Smooth muscle cell (in vitro differentiated cells): Measurements from ENCODE around the gene CDC6. TPM values are rescaled to one million over a fixed set of nuclear protein-coding genes. Genes with fewer than 3 reads are reported as not detected.

Experiments used
- DNase-seq: peaks from one replicate; lab custom pipeline; 2025; ENCODE audit not compliant: unreplicated experiment; lab: John Stamatoyannopoulos, UW
- H2AFZ ChIP-seq: fragments of 200-600 bp; sonication (generic); 2 replicates; pipeline ENCODE4 v1.6.0; 2016; ENCODE audit warnings: antibody characterized with exemption, low read depth, mild to moderate bottlenecking
- H3F3A ChIP-seq: fragments of 200-600 bp; sonication (generic); 2 replicates; pipeline ENCODE4 v1.6.0; 2017; ENCODE audit warnings: antibody characterized with exemption, low read depth
- H3K27ac ChIP-seq: fragments of 200-600 bp; sonication (generic); 2 replicates; pipeline ENCODE4 v1.5.1; 2016; ENCODE audit warnings: low read depth, mild to moderate bottlenecking
- H3K27me3 ChIP-seq: fragments of 200-600 bp; sonication (generic); 2 replicates; pipeline ENCODE4 v1.6.1; 2016; ENCODE audit warnings: low read depth, mild to moderate bottlenecking
- H3K36me3 ChIP-seq: fragments of 200-600 bp; sonication (generic); 2 replicates; pipeline ENCODE4 v1.5.1; 2016; ENCODE audit warnings: low read depth
- H3K4me1 ChIP-seq: fragments of 200-600 bp; sonication (generic); 2 replicates; pipeline ENCODE4 v1.5.1; 2016; ENCODE audit warnings: low read depth
- H3K4me2 ChIP-seq: fragments of 200-600 bp; sonication (generic); 2 replicates; pipeline ENCODE4 v1.6.0; 2016; ENCODE audit warnings: mild to moderate bottlenecking
- H3K4me3 ChIP-seq: fragments of 200-600 bp; sonication (generic); 2 replicates; pipeline ENCODE4 v1.5.1; 2016; ENCODE audit warnings: mild to moderate bottlenecking
- H3K79me2 ChIP-seq: fragments of 200-600 bp; sonication (generic); 2 replicates; pipeline ENCODE4 v1.6.0; 2016; ENCODE audit warnings: low read depth, mild to moderate bottlenecking
- H3K9ac ChIP-seq: fragments of 200-600 bp; sonication (generic); 2 replicates; pipeline ENCODE4 v1.6.0; 2016; ENCODE audit warnings: low read depth
- H3K9me3 ChIP-seq: fragments of 200-600 bp; sonication (generic); replicated peaks from 2 replicates; pipeline ENCODE4 v1.5.1; 2016; ENCODE audit warnings: low read depth
- H4K20me1 ChIP-seq: fragments of 200-600 bp; sonication (generic); 2 replicates; pipeline ENCODE4 v1.6.0; 2016; ENCODE audit warnings: low read depth
- CTCF ChIP-seq: fragments of 200-600 bp; sonication (generic); IDR thresholded peaks from 2 replicates; pipeline ENCODE4 v1.5.1; 2017; ENCODE audit warnings: borderline replicate concordance, mild to moderate bottlenecking, antibody characterized with exemption; ENCODE audit not compliant: insufficient read depth, poor library complexity, severe bottlenecking
- WGBS: methylation state at CpG from one replicate; pipeline ENCODE4 v1.1.7; 2016; ENCODE audit warnings: low lambda C conversion rate; 5-methylcytosine and 5-hydroxymethylcytosine counted together
- polyA plus RNA-seq: library from polyadenylated mRNA; unstranded; fragments of >200 nt; fragmentation: Nextera tagmentation; extraction: Ambion mirVana; gene quantifications from 2 replicates; pipeline ENCODE4 v1.2.1, GENCODE V29; 2016
- total RNA-seq: library from RNA; depleted of rRNA; stranded (reverse); fragments of >200 nt; gene quantifications from 2 replicates; pipeline ENCODE4 v1.2.3, GENCODE V29; 2014

Gene CDC6
- total and polyA plus RNA-seq, 2 experiments from 2014 or later, result 5.5 to 15.1 TPM

GRCh38 chr17:40290629-40291280 lies 3.1 kb downstream of the CDC6 start:
- no peak overlapping the region for H3K9ac ChIP-seq
- no peak overlapping the region for H3K4me3 ChIP-seq
- H4K20me1 ChIP-seq, result no peaks in the 10 kb centered on the region
- H3K4me2 ChIP-seq, result peak overlapping the region; percentile 5
- H3K27ac ChIP-seq, result peak overlapping the region; percentile 18
- no peaks in the 10 kb centered on the region for H3F3A ChIP-seq
- 54% methylated on average over 4 of the region's 4 CpGs for WGBS
- TF ChIP-seq CTCF, result peak; percentile 62
- no peaks in the 10 kb centered on the region for H3K27me3 ChIP-seq
- no peak overlapping the region for H2AFZ ChIP-seq
- H3K79me2 ChIP-seq, result peaks cover 7% of the 10 kb centered on the region
- DNase-seq, result no peak
- H3K9me3 ChIP-seq, result no peaks in the 10 kb centered on the region
- H3K36me3 ChIP-seq, result no peaks in the 10 kb centered on the region
- H3K4me1 ChIP-seq, result peaks cover 10% of the 10 kb centered on the region

DNA sequence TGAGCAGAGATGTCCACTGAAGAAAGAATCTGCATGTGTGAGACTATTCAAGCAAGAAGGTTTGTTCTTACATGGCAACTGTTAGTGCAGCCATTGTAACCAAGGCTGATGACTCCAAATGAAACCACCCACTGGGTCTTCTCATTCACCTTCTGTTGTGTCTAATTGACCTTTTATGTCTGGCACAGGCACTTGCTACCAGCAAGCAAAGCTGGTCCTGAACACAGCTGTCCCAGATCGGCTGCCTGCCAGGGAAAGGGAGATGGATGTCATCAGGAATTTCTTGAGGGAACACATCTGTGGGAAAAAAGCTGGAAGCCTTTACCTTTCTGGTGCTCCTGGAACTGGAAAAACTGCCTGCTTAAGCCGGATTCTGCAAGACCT lies 3.6 kb downstream of the CDC6 start:
- Histone ChIP-seq H4K20me1 (no peaks in the 10 kb centered on the region), H3K4me3 (no peak overlapping the region), H3K36me3 (no peaks in the 10 kb centered on the region), H3K9ac (no peak overlapping the region), H3K4me1 (peaks cover 11% of the 10 kb centered on the region), H2AFZ (no peak overlapping the region), H3K27ac (no peak overlapping the region), H3F3A (no peaks in the 10 kb centered on the region), H3K27me3 (no peaks in the 10 kb centered on the region), H3K9me3 (no peaks in the 10 kb centered on the region), H3K79me2 (peaks cover 7% of the 10 kb centered on the region), H3K4me2 (no peak overlapping the region)
- no peak for TF ChIP-seq CTCF
- DNase-seq, result no peak
- 97% methylated on average over 2 of the region's 2 CpGs for WGBS

GRCh38 chr17:40293363-40293762 lies 5.7 kb downstream of the CDC6 start:
- WGBS, result 97% methylated on average over 1 of the region's 1 CpG
- Histone ChIP-seq H3K36me3 (no peaks in the 10 kb centered on the region), H3K4me1 (peaks cover 14% of the 10 kb centered on the region), H3K4me3 (no peak overlapping the region), H3F3A (no peaks in the 10 kb centered on the region), H3K9me3 (no peaks in the 10 kb centered on the region), H3K27ac (no peak overlapping the region), H3K9ac (no peak overlapping the region), H3K27me3 (no peaks in the 10 kb centered on the region), H2AFZ (no peak overlapping the region), H3K79me2 (peaks cover 7% of the 10 kb centered on the region), H4K20me1 (no peaks in the 10 kb centered on the region), H3K4me2 (no peak overlapping the region)
- DNase-seq, result no peak
- TF ChIP-seq CTCF, result no peak
